B cell (primary cell): ENCODE data around the gene IFNA7.

Source experiments
- CTCF ChIP-seq: fragments of 200-600 bp; IDR thresholded peaks from one replicate; pipeline ENCODE4 v1.8.0; 2022; ENCODE audit warnings: antibody characterized with exemption, mild to moderate bottlenecking
- EZH2 ChIP-seq: IDR thresholded peaks from 2 replicates; pipeline ENCODE4 v1.6.1; 2012; ENCODE audit warnings: borderline replicate concordance, low read depth, mild to moderate bottlenecking, moderate library complexity, low read length; ENCODE audit not compliant: insufficient read depth, poor library complexity, severe bottlenecking

DNA sequence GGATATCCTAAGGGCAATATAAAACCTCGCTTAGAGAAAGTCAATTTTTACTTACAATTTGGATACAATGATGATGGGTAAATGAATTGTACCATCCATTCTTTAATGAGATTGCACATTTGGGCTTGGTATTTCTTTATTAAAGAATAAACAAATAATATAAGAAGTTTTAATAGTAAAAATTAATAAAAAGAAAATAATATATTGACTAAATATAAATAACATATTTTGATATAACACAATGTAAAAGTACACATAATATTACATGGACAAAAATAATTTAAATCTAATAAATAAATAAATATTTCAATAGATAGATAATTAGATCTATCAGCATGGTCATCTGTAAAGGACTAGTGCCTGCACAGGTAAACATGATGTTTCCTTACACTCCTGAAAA is 36.5 kb downstream of the IFNA7 start:
- TF ChIP-seq CTCF (no peak), EZH2 (no peak)
